Adrenal gland (tissue), 5 donors: ENCODE results near the gene HSBP1L1.

Experiments used
- POLR2A ChIP-seq, 2 donors: fragments of 450-650 bp; IDR thresholded peaks; one replicate each; pipeline ENCODE4 v1.6.1; 2017; ENCODE audit warnings: antibody characterized with exemption in 2 of 2, mild to moderate bottlenecking in 2 of 2, moderate library complexity in 1 of 2
- TF ChIP-seq, protein P1 (sequence below), 6 experiments: fragments of 450-650 bp in 4 of 6; fragments of 200-600 bp in 2 of 6; sonication (generic) in 1 of 6; IDR thresholded peaks; 1 replicate in 5 of 6; 2 replicates in 1 of 6; pipeline versions ENCODE4 v1.5.1 to v1.8.0; 2016 to 2021; ENCODE audit warnings: antibody characterized with exemption in 6 of 6, mild to moderate bottlenecking in 2 of 6, moderate library complexity in 1 of 6
- donor health status: DM: no; HTN: no; CAD: no.

DNA sequence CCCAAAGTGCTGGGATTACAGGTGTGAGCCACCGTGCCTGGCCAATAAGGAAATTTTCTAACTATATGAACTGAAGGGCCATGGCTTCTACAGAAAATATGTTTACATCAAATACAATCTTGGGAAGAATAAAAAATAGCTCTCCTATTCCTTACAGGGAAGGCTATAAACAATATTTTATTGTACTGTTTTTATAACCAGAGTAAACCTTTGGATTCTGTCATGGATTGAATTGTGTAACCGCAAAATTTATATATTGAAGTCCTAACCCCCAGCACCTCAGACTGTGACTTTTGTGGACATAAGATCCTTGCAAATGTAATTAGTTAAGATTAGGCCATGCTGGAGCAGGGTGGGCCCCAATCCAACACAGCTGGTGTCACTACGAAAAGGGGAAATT, 8.3 kb downstream of the HSBP1L1 start:
- TF ChIP-seq, protein P1, sequence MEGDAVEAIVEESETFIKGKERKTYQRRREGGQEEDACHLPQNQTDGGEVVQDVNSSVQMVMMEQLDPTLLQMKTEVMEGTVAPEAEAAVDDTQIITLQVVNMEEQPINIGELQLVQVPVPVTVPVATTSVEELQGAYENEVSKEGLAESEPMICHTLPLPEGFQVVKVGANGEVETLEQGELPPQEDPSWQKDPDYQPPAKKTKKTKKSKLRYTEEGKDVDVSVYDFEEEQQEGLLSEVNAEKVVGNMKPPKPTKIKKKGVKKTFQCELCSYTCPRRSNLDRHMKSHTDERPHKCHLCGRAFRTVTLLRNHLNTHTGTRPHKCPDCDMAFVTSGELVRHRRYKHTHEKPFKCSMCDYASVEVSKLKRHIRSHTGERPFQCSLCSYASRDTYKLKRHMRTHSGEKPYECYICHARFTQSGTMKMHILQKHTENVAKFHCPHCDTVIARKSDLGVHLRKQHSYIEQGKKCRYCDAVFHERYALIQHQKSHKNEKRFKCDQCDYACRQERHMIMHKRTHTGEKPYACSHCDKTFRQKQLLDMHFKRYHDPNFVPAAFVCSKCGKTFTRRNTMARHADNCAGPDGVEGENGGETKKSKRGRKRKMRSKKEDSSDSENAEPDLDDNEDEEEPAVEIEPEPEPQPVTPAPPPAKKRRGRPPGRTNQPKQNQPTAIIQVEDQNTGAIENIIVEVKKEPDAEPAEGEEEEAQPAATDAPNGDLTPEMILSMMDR (IDR thresholded peaks at IDR 0.05) = no peak
- no peak for TF ChIP-seq POLR2A (IDR thresholded peaks at IDR 0.05)
